ENCODE data around the gene GARNL3. TPM values are rescaled to one million over a fixed set of nuclear protein-coding genes. Genes with fewer than 3 reads are reported as not detected.

GARNL3 gene
- polyA plus RNA-seq, 1 donor from 2014 or later = 20.0 TPM

DNA sequence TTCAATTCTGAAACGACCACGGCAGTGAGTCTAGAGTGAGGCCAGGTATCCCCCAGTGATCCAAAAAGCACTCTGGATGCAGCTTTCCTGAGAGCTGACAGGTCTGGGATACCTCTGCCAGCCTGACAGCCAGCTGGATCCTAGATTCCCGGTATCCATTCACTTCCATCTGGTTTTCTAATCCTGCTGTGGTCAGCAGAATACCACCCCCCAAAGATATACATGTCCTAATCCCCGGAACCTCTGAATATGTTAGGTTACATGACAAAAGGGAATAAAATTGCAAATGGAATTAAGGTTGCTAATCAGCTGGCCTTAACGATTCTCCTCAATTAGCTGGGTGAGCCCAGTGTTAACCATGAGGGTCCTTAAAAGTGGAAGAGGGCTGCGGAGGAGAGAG lies 158.2 kb downstream of the GARNL3 start:
- Histone ChIP-seq H4K20me1 (ENCODE audit: insufficient read depth) (no peaks in the 10 kb centered on the region), H2AFZ (ENCODE audit: low read depth, low read length) (no peak overlapping the region), H3K4me3 (ENCODE audit: low read length) (peak overlapping the region; percentile 70), H3K9me2 (ENCODE audit: insufficient read depth, low read length) (no peaks in the 10 kb centered on the region), H3K36me3 (ENCODE audit: insufficient read depth, low read length) (no peaks in the 10 kb centered on the region), H3F3A (ENCODE audit: insufficient read depth, low read length, poor library complexity, severe bottlenecking) (no peaks in the 10 kb centered on the region), H3K9ac (ENCODE audit: low read length) (peak overlapping the region; percentile 83), H3K27me3 (ENCODE audit: insufficient read depth, low read depth, low read length) (no peaks in the 10 kb centered on the region), H3K9me3 (ENCODE audit: low read length) (no peaks in the 10 kb centered on the region), H3K79me2 (replicated peaks; ENCODE audit: insufficient read depth, low read length) (peaks cover 15% of the 10 kb centered on the region), H3K27ac (ENCODE audit: low read length) (no peak overlapping the region), H3K4me2 (ENCODE audit: low read length) (peak overlapping the region; percentile 74)
- TF ChIP-seq, protein P1, sequence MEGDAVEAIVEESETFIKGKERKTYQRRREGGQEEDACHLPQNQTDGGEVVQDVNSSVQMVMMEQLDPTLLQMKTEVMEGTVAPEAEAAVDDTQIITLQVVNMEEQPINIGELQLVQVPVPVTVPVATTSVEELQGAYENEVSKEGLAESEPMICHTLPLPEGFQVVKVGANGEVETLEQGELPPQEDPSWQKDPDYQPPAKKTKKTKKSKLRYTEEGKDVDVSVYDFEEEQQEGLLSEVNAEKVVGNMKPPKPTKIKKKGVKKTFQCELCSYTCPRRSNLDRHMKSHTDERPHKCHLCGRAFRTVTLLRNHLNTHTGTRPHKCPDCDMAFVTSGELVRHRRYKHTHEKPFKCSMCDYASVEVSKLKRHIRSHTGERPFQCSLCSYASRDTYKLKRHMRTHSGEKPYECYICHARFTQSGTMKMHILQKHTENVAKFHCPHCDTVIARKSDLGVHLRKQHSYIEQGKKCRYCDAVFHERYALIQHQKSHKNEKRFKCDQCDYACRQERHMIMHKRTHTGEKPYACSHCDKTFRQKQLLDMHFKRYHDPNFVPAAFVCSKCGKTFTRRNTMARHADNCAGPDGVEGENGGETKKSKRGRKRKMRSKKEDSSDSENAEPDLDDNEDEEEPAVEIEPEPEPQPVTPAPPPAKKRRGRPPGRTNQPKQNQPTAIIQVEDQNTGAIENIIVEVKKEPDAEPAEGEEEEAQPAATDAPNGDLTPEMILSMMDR (IDR thresholded peaks at IDR 0.05; ENCODE audit: poor library complexity, severe bottlenecking) = no peak
- TF ChIP-seq TAF1 (IDR thresholded peaks at IDR 0.05; ENCODE audit: low read depth) = no peak
- TF ChIP-seq MXI1 (conservative IDR thresholded peaks at IDR 0.05; ENCODE audit: poor library complexity, severe bottlenecking) = no peak
- no peak for TF ChIP-seq EP300 (conservative IDR thresholded peaks at IDR 0.05; ENCODE audit: poor library complexity, severe bottlenecking)
- TF ChIP-seq, protein P2, sequence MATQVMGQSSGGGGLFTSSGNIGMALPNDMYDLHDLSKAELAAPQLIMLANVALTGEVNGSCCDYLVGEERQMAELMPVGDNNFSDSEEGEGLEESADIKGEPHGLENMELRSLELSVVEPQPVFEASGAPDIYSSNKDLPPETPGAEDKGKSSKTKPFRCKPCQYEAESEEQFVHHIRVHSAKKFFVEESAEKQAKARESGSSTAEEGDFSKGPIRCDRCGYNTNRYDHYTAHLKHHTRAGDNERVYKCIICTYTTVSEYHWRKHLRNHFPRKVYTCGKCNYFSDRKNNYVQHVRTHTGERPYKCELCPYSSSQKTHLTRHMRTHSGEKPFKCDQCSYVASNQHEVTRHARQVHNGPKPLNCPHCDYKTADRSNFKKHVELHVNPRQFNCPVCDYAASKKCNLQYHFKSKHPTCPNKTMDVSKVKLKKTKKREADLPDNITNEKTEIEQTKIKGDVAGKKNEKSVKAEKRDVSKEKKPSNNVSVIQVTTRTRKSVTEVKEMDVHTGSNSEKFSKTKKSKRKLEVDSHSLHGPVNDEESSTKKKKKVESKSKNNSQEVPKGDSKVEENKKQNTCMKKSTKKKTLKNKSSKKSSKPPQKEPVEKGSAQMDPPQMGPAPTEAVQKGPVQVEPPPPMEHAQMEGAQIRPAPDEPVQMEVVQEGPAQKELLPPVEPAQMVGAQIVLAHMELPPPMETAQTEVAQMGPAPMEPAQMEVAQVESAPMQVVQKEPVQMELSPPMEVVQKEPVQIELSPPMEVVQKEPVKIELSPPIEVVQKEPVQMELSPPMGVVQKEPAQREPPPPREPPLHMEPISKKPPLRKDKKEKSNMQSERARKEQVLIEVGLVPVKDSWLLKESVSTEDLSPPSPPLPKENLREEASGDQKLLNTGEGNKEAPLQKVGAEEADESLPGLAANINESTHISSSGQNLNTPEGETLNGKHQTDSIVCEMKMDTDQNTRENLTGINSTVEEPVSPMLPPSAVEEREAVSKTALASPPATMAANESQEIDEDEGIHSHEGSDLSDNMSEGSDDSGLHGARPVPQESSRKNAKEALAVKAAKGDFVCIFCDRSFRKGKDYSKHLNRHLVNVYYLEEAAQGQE (IDR thresholded peaks at IDR 0.05; ENCODE audit: borderline replicate concordance) = no peak
- TF ChIP-seq RAD21 (conservative IDR thresholded peaks at IDR 0.05) = no peak
- no peak for TF ChIP-seq POLR2AphosphoS5 (IDR thresholded peaks at IDR 0.05)
- TF ChIP-seq EZH2 (IDR thresholded peaks at IDR 0.05; ENCODE audit: borderline replicate concordance, insufficient read depth, low read length, poor library complexity, severe bottlenecking) = no peak
- TF ChIP-seq SMC3 (conservative IDR thresholded peaks at IDR 0.05; ENCODE audit: poor library complexity) = no peak

DNA sequence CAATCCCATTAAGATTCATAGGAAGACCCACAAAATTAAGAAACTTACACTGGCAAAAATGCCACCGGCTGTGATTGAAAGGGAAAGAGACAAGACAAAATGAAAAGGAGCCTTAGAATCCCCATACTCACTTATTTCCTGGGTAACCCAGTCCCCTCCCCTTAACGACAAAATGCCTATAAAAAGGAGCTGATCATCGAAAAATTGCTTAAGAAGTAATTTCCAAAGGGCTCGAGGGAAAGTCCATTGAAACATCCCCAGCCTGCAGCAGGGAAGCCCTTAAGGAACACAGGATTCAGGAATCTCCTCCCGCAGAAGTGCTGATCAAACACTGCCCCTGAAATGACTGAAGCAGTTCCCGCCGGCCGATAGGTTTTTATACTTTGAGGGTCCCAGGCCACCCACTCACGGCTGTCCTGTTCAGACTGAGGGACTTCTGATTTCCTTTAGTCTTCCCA lies 158.9 kb downstream of the GARNL3 start:
- TF ChIP-seq EP300 (conservative IDR thresholded peaks at IDR 0.05; ENCODE audit: poor library complexity, severe bottlenecking) (no peak), RAD21 (conservative IDR thresholded peaks at IDR 0.05) (no peak), EZH2 (IDR thresholded peaks at IDR 0.05; ENCODE audit: borderline replicate concordance, insufficient read depth, low read length, poor library complexity, severe bottlenecking) (no peak), MXI1 (conservative IDR thresholded peaks at IDR 0.05; ENCODE audit: poor library complexity, severe bottlenecking) (no peak), POLR2AphosphoS5 (IDR thresholded peaks at IDR 0.05) (no peak), SMC3 (conservative IDR thresholded peaks at IDR 0.05; ENCODE audit: poor library complexity) (no peak), TAF1 (IDR thresholded peaks at IDR 0.05; ENCODE audit: low read depth) (no peak)
- TF ChIP-seq, protein P1 (IDR thresholded peaks at IDR 0.05; ENCODE audit: poor library complexity, severe bottlenecking) = no peak
- TF ChIP-seq, protein P2 (IDR thresholded peaks at IDR 0.05; ENCODE audit: borderline replicate concordance) = no peak
- Histone ChIP-seq H3K36me3 (ENCODE audit: insufficient read depth, low read length) (no peaks in the 10 kb centered on the region), H3F3A (ENCODE audit: insufficient read depth, low read length, poor library complexity, severe bottlenecking) (no peaks in the 10 kb centered on the region), H3K4me2 (ENCODE audit: low read length) (peak overlapping the region; percentile 74), H2AFZ (ENCODE audit: low read depth, low read length) (peak overlapping the region; percentile 67), H4K20me1 (ENCODE audit: insufficient read depth) (no peaks in the 10 kb centered on the region), H3K9ac (ENCODE audit: low read length) (peak overlapping the region; percentile 83), H3K27me3 (ENCODE audit: insufficient read depth, low read depth, low read length) (no peaks in the 10 kb centered on the region), H3K27ac (ENCODE audit: low read length) (peak overlapping the region; percentile 94), H3K9me2 (ENCODE audit: insufficient read depth, low read length) (no peaks in the 10 kb centered on the region), H3K4me3 (ENCODE audit: low read length) (peak overlapping the region; percentile 70), H3K9me3 (ENCODE audit: low read length) (no peaks in the 10 kb centered on the region), H3K79me2 (replicated peaks; ENCODE audit: insufficient read depth, low read length) (peaks cover 15% of the 10 kb centered on the region)

Measured in neural cell (in vitro differentiated cells).